Iris pigment epithelial cell (primary cell): ENCODE data around the gene DTNB.
A peak's percentile ranks its signal among the peaks of the same experiment; 100 is the strongest.

Source experiments
- DNase-seq: peaks from one replicate; pipeline ENCODE4 v3.0.0-alpha.2; 2011; ENCODE audit warnings: low read depth

The DTNB gene

DNA sequence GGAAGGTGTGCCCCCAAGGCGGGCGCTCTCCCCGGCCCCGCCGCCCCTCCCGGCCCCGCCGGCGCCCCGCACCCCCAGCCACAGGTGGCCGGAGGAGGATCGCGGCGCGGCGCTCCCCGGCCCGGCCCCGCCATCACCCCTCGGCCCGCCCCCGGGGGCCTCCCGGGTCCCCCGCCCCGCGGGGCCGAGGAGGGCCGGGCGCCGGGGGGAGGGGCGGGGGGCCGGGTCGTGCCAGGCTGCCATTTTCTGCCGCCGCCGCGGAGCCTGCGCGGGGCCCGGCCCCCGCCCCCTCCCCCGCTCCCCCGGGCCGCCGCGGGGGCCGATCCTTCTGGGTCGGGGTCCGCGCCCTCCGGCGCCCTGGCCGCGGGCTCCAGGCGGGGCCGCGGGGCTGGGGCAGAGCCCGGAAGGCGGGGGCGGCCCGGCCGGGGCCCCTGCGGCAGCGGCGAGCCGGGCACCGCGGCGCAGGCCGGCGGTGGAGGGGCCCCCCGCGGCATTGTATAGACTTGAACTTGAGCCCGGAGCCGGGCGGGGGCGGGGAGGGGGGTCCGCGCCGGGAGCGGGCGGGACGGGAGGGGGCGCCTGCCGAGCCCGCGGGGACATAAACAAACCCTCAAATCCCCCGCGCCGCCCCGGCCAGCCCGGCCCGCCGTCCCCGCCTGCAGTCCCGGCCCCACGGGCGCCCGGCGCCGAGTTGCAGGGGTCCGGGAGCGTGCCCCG is 332.2 kb downstream of the DTNB start:
- no peak for DNase-seq

DNA sequence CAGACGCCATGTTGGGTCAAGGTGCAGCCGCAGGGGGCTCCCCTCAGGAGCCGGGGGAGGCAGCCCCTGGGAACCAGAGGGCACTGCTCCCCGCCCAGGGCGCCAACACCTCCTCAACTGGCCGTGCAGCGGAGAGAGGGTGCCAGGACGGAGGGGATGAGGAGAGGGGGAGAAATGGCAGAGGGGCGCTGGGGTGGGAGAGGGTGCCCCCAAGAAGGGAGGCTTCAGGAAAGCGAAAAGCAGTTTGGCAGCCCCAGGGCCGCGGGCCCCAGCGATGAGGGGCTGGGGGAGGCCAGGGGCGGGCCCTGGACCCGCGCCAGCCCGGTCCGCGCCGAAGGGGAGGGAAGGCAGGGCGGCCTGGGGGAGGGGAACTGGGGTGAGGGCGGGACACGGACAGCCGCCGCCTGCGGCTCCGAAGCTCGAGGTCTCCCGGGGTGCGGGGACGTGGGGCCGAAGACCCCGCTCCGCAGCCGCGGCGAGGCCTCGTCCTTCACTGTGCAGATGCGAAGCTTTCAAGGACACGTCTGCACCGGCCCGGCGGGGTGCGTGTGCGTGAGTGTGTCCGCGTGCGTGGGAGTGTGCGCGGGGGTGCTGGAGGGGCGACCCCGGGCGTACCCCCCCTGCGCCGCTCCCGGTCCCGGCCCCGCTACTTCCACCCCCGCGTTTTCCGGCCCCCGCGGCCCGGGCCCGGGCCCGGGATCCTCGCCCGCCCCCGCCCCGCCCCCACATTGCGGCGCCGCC is 333.0 kb downstream of the DTNB start:
- DNase-seq, result no peak

DNA sequence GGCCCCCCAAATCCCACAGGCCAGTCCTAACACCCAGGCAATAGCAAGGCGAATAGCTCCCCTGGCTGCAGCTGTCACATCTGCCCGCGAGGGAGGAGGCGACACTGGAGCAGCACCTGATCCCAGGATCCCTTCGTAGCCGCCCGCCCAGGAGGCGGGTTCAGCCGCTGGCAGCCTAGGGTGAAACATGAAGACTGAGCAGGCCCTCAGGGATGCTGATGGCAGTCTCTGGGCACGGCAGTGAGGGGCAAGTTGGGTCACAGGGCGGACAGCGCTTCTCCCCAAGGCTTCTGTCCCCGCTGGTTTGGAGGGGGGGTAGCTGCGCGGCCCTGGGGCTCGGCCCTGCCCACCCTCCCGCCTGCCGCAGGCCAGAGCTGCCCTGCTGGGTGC is 333.6 kb downstream of the DTNB start:
- DNase-seq, result no peak

DNA sequence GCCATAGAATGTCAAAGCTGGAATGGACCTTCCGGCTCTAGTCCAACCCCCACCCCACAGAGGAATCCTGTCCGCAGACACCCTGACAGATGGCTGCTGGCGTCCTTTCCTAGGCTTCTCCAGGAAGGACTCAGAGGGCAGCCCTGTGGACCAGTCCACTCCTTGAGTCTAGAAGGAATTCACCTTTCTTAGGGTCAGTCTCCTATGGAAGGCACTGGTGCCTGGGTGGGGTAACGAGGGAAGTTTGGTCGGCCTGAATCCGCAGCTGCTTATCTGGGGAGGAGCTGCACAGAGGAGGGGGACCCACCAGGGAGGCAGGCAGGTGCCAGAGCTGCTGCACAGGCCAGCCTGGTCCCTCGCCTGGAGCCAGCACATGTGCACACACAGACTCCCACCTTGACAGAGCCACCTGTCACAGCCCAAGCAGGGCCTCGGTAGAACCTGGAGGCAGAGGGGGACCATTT is 334.1 kb downstream of the DTNB start:
- no peak for DNase-seq

DNA sequence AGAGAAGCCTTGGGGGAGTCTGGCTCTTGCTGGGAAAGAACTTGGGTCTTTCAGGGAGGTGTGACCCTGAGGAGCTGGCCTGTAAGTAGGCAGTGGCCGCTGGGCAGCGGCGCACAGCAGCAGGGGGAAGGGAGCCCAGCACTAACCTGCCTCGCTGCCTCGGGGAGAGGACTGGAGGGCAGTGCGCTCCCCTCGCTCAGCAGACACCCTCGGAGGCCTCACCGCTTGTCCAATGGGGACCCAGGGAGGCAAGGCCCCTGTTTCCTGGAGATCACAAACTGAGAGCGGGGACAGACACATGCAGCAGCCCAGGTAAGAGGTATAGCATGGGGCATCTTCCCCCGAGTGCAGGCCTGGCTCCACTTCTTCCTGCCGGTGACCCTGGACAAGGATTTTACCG is 335.0 kb downstream of the DTNB start:
- DNase-seq, result no peak

DNA sequence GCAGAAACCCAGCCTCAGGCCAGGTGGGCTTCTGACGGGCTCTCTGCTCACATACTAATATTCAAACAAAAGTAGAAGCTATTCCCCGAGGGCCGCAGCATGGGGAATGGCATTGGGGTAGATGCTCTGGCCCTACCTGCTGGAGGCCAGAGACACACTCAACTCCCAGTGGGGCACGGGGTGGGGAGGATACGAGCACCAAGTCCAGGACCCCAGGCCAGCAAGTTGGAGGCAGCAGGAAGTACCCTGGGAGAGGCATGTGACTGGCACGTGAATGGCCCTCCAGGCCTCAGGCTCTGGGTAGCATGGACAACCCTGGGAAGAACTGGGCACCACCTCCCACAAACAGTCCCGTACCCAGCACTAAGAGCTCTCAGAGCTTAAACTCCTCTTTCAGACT is 335.5 kb downstream of the DTNB start:
- no peak for DNase-seq

DNA sequence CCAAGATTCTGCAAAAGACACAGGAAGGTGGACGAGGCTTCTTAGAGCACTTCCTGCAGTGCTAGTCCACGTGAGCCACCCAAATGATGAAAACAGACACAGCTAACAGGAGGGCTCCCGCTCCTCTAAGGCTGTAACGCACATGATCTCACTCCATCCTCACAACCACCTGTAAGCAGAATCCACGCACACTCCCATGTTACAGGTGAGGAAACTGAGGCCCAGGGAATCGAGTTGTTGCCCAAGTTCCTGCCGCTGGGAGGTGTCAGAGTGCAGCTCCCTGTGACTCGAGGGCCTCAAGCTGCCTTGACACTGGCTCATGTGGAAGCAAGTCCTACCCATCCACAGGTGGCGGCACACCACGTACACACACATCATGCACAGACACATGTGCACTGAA is 336.1 kb downstream of the DTNB start:
- no peak for DNase-seq

DNA sequence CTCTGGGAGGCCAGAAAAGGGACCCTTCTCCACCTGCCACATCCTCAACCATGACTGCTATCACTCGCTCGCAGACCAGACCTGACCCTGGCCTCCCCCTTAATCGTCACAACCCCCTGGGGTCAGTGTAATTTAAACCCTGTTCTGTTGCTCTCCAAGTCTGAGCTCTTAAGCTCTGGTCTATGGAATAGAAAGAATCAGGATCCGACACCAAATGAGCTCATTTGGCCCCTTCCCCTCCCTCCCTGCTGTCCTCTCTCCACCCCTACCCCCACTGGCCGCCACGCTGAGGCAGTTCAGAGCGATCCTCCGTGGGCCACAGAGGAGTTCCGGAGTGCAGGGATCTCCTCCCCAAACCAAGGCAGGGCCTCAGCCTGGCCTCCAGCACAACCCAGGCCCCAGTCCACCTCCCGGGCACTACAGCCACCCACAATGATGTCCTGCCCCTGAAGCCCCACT is 337.0 kb downstream of the DTNB start:
- no peak for DNase-seq

DNA sequence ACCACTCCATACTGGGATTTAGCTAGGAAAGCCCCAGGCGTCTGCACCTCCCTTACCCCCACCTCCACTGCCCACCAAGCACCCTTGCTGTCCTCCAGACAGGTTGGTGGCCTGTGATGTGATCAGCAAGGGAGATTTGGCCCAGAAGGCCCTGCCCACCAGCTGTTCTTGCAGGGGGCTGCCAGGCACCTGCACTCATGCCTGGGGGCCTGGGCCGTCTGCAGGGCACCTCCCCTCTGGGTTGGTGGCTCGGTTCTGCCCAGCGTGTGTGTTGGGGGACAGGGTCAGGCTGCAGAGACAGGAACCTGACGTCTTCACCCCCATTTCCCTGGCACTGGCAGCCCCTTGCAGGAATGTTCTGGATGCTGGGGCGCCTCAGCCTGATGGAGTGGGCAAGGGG is 337.4 kb downstream of the DTNB start:
- DNase-seq, result no peak

DNA sequence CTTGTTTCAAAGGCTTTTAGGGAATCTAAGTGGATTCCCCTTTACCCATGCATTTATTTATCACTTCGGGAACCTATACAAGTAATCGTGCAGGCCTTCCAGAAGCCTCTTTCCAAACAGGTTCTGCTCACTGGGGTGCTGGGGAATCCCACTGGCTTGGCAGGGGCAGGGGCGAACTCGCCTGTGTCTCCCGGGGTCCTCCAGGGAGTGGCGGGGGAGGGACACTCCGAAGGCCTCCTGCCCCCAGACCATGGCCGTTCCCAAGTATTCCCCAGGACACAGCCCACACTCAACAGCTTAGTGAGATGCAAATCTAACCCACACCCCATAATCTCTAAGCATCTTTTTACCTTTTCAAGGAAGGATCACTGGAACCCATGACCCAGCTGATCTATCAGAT is 338.2 kb downstream of the DTNB start:
- no peak for DNase-seq

DNA sequence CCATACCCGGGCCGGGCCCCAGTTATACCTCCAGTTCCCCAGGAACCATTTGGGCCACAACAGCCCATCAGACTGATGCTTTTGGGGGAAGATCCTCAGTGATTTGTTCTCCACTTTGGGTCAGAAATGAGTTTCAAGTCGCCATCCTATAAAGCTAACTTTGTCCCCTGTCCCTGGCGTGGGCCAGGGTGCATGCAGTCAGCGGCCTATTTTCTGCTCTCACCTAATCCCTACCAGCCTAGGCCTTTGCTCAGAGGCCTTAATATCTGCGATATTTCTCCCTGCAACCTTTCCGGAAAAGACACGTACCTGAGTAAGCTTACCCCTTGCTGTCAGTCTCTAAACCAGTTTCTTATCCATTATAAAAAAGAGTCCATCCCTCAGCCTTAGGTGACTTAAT is 338.9 kb downstream of the DTNB start:
- DNase-seq, result no peak

DNA sequence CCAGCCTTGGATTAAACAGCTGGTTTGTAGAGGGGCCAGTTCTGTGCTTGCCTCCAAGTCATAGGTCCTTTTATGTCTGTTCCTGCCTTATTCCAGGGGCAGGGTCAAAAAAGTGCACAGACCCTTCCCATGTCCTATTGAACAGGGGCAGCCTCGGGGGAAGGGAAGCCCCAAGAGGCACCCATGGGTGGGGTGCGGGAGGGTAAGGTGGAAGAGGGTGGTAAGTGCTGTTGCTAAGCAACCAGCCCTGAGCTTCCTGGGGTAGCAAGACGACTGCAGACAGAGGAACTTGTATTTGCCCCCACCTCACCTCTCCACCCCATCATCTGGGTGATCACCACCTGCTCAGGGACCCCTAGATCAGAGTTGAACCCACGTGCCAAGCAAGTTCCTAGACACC is 339.4 kb downstream of the DTNB start:
- DNase-seq, result no peak

DNA sequence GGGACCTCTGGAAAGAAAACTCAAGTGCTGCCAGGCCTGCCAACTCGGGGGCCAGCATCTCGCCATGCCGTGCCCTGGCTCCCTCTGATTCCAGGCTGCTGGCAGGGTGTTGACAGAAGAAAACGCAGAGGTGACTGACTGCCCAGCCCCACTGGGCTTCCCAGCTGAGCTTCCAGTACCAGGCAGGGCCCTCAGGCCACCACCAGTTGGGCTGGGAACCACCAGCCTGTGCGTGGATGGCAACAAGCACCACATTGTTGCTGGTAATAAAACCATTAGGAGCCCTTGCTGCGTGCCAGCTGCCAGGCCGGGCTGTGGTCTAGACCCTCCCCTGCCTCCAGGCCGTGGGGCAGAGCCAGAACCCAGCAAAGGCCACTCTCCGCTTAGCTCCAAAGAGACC is 340.8 kb downstream of the DTNB start:
- DNase-seq, result no peak

DNA sequence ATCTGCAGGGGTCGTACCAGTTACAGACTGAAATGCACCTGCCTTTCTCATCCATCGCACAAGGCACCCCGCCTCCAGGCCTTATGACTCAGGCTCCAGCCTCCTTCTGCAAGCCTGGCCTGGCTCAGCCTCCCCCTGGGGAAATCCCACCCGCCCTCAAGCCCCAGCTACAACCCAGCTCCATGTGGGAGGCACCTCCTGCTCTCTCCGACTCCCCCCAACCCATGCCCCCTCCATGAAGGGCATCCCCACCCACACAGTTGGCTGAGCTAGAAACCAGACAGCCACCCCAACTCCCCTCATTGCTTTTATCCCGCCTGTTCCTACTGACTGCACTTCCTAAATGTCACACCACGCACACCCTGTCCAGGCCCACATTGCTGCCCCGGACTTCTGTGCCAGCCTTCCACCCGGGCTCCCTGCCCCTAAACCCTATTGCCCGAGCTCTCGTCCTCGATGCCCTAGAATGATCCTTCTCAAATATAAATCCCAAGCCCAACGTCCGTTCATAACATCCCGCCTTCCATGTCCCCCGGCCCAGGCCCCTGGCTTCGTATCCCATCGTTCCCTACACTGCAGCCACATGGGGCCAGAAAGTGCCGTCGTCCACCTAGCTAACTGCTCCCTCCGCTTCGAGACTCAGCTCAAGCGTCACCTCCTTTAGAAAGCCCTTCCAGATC is 341.6 kb downstream of the DTNB start:
- peak; percentile 31 for DNase-seq

DNA sequence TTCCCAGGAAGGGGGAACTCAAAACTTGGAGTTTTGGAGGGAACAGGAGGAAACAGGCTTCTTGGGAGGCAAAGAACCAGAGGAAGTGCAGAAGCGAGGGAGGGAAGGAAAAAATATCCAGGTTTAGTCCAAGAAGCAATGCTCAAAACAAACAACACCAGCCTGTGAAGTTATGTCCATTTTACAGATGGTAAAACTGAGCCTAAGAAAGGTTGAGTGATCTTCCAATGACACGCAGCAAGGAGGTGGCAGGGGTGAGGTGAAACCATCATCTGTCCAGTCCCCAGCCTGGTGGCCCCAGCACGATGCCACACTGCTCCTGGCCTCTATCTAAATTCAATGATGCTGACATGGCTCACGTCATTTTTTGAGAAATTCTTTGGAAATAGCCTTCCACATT is 342.4 kb downstream of the DTNB start:
- no peak for DNase-seq

DNA sequence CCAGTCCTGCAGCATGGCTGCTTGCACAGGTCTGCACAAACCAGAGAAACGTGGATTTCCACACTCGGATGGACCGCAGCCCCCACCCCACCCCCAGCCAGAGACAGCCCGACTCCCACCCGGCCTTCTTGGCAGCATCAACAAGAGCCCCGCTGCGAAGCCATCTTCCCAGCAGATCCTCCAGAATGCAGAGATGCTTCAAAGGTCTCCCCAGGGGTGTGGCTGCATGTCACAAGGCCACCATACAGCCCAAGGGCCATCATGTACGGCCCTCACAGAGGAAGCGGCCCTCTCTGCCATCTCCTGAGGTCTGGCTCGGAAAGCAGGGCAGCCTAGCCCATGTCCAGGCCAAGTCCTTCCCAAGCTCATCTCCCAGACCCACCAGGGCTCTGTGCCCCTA is 343.1 kb downstream of the DTNB start:
- DNase-seq, result no peak

DNA sequence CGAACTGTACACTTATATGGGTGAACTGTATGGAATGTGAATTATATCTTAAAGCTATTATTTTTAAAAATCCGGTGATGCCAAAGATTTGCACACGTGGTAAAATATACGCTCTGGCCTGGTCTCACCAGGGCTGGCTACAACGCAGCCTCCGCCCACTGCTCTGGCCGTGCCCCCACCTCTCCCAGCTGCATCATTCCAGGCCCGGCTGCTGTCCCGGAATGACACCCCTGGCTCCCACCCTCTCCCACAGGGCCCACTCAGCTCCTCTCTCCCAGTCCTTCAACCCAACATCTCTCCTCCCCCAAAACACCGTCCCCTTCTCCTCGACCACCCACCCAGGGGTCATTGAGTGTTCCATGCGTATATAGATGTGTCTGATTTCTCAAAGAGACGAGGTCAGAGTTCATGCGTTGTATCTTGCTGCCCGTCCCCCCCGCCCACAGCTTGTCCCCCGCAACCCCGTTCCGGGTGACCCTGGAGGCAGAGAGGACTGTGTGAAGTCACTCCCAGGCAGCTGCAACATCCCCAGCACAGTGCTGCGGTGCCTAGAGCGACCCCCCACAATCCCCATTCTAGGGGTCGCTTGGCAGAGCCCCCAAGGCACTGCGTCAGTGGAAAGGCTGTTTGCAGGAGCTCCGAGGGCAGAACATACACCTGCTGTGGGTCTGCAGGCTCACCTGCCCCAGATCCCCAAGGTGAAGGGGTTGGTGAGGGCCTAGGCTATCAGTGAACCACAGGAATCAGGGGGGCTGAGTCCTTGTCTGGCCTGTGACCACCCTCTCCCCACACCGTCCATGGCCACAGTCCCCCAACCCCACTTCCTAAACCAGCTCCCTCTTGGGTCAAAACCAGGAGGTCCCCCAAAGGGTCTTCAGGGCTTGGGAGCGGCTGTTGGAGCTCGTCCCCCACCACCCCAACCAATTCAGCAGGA is 345.0 kb downstream of the DTNB start:
- DNase-seq, result no peak
